Measurements from ENCODE around the gene OLFML2B.

The OLFML2B gene

DNA sequence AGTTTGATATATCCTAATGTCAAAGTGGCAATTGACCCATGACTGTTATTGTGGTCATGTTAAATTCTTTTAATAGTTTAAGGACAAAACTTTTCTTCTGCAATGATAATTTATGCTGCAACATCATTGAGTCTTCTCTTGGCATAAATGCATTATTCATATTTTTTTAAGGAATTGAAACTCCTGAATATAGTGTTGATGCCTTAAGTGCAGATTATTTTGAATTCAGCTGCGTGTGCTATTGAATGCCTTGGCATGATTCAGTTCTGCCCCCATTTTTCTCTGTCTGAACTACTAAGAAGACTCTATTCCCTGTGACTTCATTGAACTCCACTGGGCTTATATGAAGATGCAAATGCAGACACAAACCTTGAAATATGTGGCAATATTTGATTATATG is 23.3 kb upstream of the OLFML2B start:
- Histone ChIP-seq H2BK5ac (ENCODE audit: low read depth, low read length, poor library complexity) (no peak overlapping the region), H3K4ac (ENCODE audit: low read depth, low read length) (no peak overlapping the region), H3K9me3 (ENCODE audit: insufficient read depth, low read depth, low read length) (no peaks in the 10 kb centered on the region), H2BK12ac (ENCODE audit: low read length) (no peak overlapping the region), H3K9ac (ENCODE audit: low read length) (no peak overlapping the region), H3K27ac (ENCODE audit: low read depth, low read length) (no peak overlapping the region), H3K79me1 (ENCODE audit: low read length) (no peaks in the 10 kb centered on the region), H2AFZ (ENCODE audit: insufficient read depth, low read length, poor library complexity) (no peak overlapping the region), H3K4me2 (ENCODE audit: low read length) (no peak overlapping the region), H3K79me2 (ENCODE audit: control insufficient read depth, insufficient read depth, low read length, poor library complexity) (no peaks in the 10 kb centered on the region), H3K27me3 (ENCODE audit: insufficient read depth, low read length) (no peaks in the 10 kb centered on the region), H3K4me1 (ENCODE audit: control insufficient read depth in 1 of 2, insufficient read depth in 2 of 2, low read length in 2 of 2) (no peaks in the 10 kb centered on the region), H3K14ac (ENCODE audit: low read length) (no peak overlapping the region), H2AK5ac (ENCODE audit: low read length) (no peak overlapping the region), H3K23ac (ENCODE audit: low read length) (no peak overlapping the region), H3K36me3 (ENCODE audit: control insufficient read depth in 1 of 2, insufficient read depth in 2 of 2, low read length in 2 of 2) (no peaks in the 10 kb centered on the region), H3K18ac (ENCODE audit: low read length) (no peak overlapping the region), H3K4me3 (ENCODE audit: low read depth, low read length) (no peak overlapping the region), H4K12ac (ENCODE audit: low read depth, low read length) (no peak overlapping the region), H2BK120ac (ENCODE audit: insufficient read depth, low read length, poor library complexity) (no peak overlapping the region), H4K91ac (ENCODE audit: low read depth, low read length) (no peak overlapping the region), H4K8ac (ENCODE audit: low read depth, low read length) (no peak overlapping the region)
- no peak for DNase-seq
- no CpG with 5 or more reads among the region's 1 CpG for WGBS (ENCODE audit: extremely low coverage, insufficient coverage, insufficient read length)

DNA sequence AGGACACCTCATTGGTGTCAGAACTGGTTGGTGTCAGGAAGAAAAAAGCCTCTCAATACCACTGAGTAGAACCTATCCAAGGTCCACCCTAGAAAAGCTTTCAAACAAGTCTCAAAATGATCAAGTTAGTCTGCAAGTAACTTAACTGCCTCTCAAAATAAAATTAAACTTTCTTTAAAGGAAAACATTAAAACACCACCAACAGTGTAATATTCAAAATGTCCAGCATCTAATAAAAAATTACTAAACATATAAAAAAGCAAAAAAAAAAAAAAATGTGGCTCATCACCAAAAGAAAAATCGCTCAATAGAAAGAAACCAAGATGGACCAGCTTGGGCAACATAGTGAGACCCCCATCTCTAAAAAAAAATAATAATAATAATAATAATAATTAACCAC is 18.7 kb upstream of the OLFML2B start:
- no peak overlapping the region for H3K9ac ChIP-seq (ENCODE audit: low read length)
- no peak overlapping the region for H3K27ac ChIP-seq (ENCODE audit: low read depth, low read length)
- no peak overlapping the region for H3K4me3 ChIP-seq (ENCODE audit: low read depth, low read length)
- no peaks in the 10 kb centered on the region for H3K36me3 ChIP-seq (ENCODE audit: control insufficient read depth in 1 of 2, insufficient read depth in 2 of 2, low read length in 2 of 2)
- no peak overlapping the region for H2AFZ ChIP-seq (ENCODE audit: insufficient read depth, low read length, poor library complexity)
- no peak overlapping the region for H4K8ac ChIP-seq (ENCODE audit: low read depth, low read length)
- no peaks in the 10 kb centered on the region for H3K79me2 ChIP-seq (ENCODE audit: control insufficient read depth, insufficient read depth, low read length, poor library complexity)
- no peak overlapping the region for H3K23ac ChIP-seq (ENCODE audit: low read length)
- no CpG with 5 or more reads among the region's 1 CpG for WGBS (ENCODE audit: extremely low coverage, insufficient coverage, insufficient read length)
- no peak overlapping the region for H2AK5ac ChIP-seq (ENCODE audit: low read length)
- no peak overlapping the region for H2BK5ac ChIP-seq (ENCODE audit: low read depth, low read length, poor library complexity)
- no peaks in the 10 kb centered on the region for H3K9me3 ChIP-seq (ENCODE audit: insufficient read depth, low read depth, low read length)
- H3K4ac ChIP-seq (ENCODE audit: low read depth, low read length): no peak overlapping the region
- H2BK120ac ChIP-seq (ENCODE audit: insufficient read depth, low read length, poor library complexity): no peak overlapping the region
- H3K27me3 ChIP-seq (ENCODE audit: insufficient read depth, low read length): no peaks in the 10 kb centered on the region
- H3K79me1 ChIP-seq (ENCODE audit: low read length): no peaks in the 10 kb centered on the region
- H2BK12ac ChIP-seq (ENCODE audit: low read length): no peak overlapping the region
- no peak overlapping the region for H4K12ac ChIP-seq (ENCODE audit: low read depth, low read length)
- H3K14ac ChIP-seq (ENCODE audit: low read length): no peak overlapping the region
- DNase-seq: no peak
- no peak overlapping the region for H4K91ac ChIP-seq (ENCODE audit: low read depth, low read length)
- no peak overlapping the region for H3K4me2 ChIP-seq (ENCODE audit: low read length)
- H3K4me1 ChIP-seq (ENCODE audit: control insufficient read depth in 1 of 2, insufficient read depth in 2 of 2, low read length in 2 of 2): no peaks in the 10 kb centered on the region
- no peak overlapping the region for H3K18ac ChIP-seq (ENCODE audit: low read length)

- Histone ChIP-seq H3K23ac (ENCODE audit: low read length) (no peak overlapping the region), H4K8ac (ENCODE audit: low read depth, low read length) (no peak overlapping the region), H3K79me2 (ENCODE audit: control insufficient read depth, insufficient read depth, low read length, poor library complexity) (no peaks in the 10 kb centered on the region), H3K4me2 (ENCODE audit: low read length) (no peak overlapping the region), H3K9me3 (ENCODE audit: insufficient read depth, low read depth, low read length) (no peaks in the 10 kb centered on the region), H3K18ac (ENCODE audit: low read length) (no peak overlapping the region), H4K12ac (ENCODE audit: low read depth, low read length) (no peak overlapping the region), H4K91ac (ENCODE audit: low read depth, low read length) (no peak overlapping the region), H3K4ac (ENCODE audit: low read depth, low read length) (no peak overlapping the region), H3K4me3 (ENCODE audit: low read depth, low read length) (no peak overlapping the region), H3K79me1 (ENCODE audit: low read length) (no peaks in the 10 kb centered on the region), H2BK5ac (ENCODE audit: low read depth, low read length, poor library complexity) (no peak overlapping the region), H2AK5ac (ENCODE audit: low read length) (no peak overlapping the region), H3K9ac (ENCODE audit: low read length) (no peak overlapping the region), H3K4me1 (ENCODE audit: control insufficient read depth in 1 of 2, insufficient read depth in 2 of 2, low read length in 2 of 2) (no peaks in the 10 kb centered on the region), H2BK12ac (ENCODE audit: low read length) (no peak overlapping the region), H3K36me3 (ENCODE audit: control insufficient read depth in 1 of 2, insufficient read depth in 2 of 2, low read length in 2 of 2) (no peaks in the 10 kb centered on the region), H2BK120ac (ENCODE audit: insufficient read depth, low read length, poor library complexity) (no peak overlapping the region), H3K27ac (ENCODE audit: low read depth, low read length) (no peak overlapping the region), H2AFZ (ENCODE audit: insufficient read depth, low read length, poor library complexity) (no peak overlapping the region), H3K14ac (ENCODE audit: low read length) (no peak overlapping the region), H3K27me3 (ENCODE audit: insufficient read depth, low read length) (no peaks in the 10 kb centered on the region)
- peak in 1 of 2 donors; percentile 36 for DNase-seq
Observed at GRCh38 chr1:162040657-162041056, 17.0 kb upstream of the OLFML2B start.

GRCh38 chr1:162040001-162040400 is 16.3 kb upstream of the OLFML2B start:
- Histone ChIP-seq H2AK5ac (ENCODE audit: low read length) (no peak overlapping the region), H3K23ac (ENCODE audit: low read length) (no peak overlapping the region), H3K9me3 (ENCODE audit: insufficient read depth, low read depth, low read length) (no peaks in the 10 kb centered on the region), H3K27ac (ENCODE audit: low read depth, low read length) (no peak overlapping the region), H3K9ac (ENCODE audit: low read length) (no peak overlapping the region), H3K4ac (ENCODE audit: low read depth, low read length) (no peak overlapping the region), H3K79me2 (ENCODE audit: control insufficient read depth, insufficient read depth, low read length, poor library complexity) (no peaks in the 10 kb centered on the region), H3K4me3 (ENCODE audit: low read depth, low read length) (no peak overlapping the region), H4K8ac (ENCODE audit: low read depth, low read length) (no peak overlapping the region), H2BK5ac (ENCODE audit: low read depth, low read length, poor library complexity) (no peak overlapping the region), H3K14ac (ENCODE audit: low read length) (no peak overlapping the region), H2BK12ac (ENCODE audit: low read length) (no peak overlapping the region), H3K4me1 (ENCODE audit: control insufficient read depth in 1 of 2, insufficient read depth in 2 of 2, low read length in 2 of 2) (peaks cover 3 to 4% of the 10 kb centered on the region in 2 experiments), H3K79me1 (ENCODE audit: low read length) (no peaks in the 10 kb centered on the region), H2BK120ac (ENCODE audit: insufficient read depth, low read length, poor library complexity) (no peak overlapping the region), H4K91ac (ENCODE audit: low read depth, low read length) (no peak overlapping the region), H3K27me3 (ENCODE audit: insufficient read depth, low read length) (no peaks in the 10 kb centered on the region), H3K4me2 (ENCODE audit: low read length) (no peak overlapping the region), H3K36me3 (ENCODE audit: control insufficient read depth in 1 of 2, insufficient read depth in 2 of 2, low read length in 2 of 2) (no peaks in the 10 kb centered on the region), H4K12ac (ENCODE audit: low read depth, low read length) (no peak overlapping the region), H2AFZ (ENCODE audit: insufficient read depth, low read length, poor library complexity) (no peak overlapping the region), H3K18ac (ENCODE audit: low read length) (no peak overlapping the region)
- no CpG with 5 or more reads among the region's 4 CpGs for WGBS (ENCODE audit: extremely low coverage, insufficient coverage, insufficient read length)
- no peak for DNase-seq
